Measurements from ENCODE around the gene TSSC4. TPM values are rescaled to one million over a fixed set of nuclear protein-coding genes. Genes with fewer than 3 reads are reported as not detected.

TSSC4 gene
- total RNA-seq, 1 donor from 2014 or later, result 70.0 TPM

GRCh38 chr11:2409611-2410468 lies 9.3 kb downstream of the TSSC4 start:
- Histone ChIP-seq H3K27ac (ENCODE audit: low read depth, low read length) (no peak overlapping the region), H3K4me1 (ENCODE audit: insufficient read depth, low read length) (no peaks in the 10 kb centered on the region), H3K4me3 (ENCODE audit: insufficient read depth, low read depth, low read length) (no peak overlapping the region), H3K4me2 (ENCODE audit: low read length) (no peak overlapping the region), H3K36me3 (ENCODE audit: insufficient read depth, low read length) (no peaks in the 10 kb centered on the region), H4K20me1 (ENCODE audit: insufficient read depth, low read length) (no peaks in the 10 kb centered on the region), H3K9me3 (ENCODE audit: insufficient read depth, low read depth, low read length) (no peaks in the 10 kb centered on the region), H3K9ac (ENCODE audit: low read length) (no peak overlapping the region), H3K27me3 (ENCODE audit: insufficient read depth, low read length) (peaks cover 3% of the 10 kb centered on the region), H3K79me2 (ENCODE audit: insufficient read depth, low read length) (no peaks in the 10 kb centered on the region), H2AFZ (ENCODE audit: low read depth, low read length) (no peak overlapping the region)
- DNase-seq (ENCODE audit: low read depth) (no peak), FAIRE-seq (no peak)
- no peak for TF ChIP-seq EZH2 (IDR thresholded peaks at IDR 0.05; ENCODE audit: insufficient read depth, low read length)
- no peak for TF ChIP-seq CTCF (IDR thresholded peaks at IDR 0.05; ENCODE audit: insufficient read depth, low read depth, low read length)
- Mint-ChIP-seq H3K27me3 (ENCODE audit: low read depth, unreplicated experiment) (peaks cover 6% of the 10 kb centered on the region), H3K9me3 (ENCODE audit: unreplicated experiment) (no peaks in the 10 kb centered on the region), H3K4me3 (ENCODE audit: unreplicated experiment) (no peak overlapping the region), H3K4me1 (ENCODE audit: low read depth, unreplicated experiment) (no peaks in the 10 kb centered on the region), H3K27ac (ENCODE audit: unreplicated experiment) (no peak overlapping the region), H3K36me3 (ENCODE audit: low read depth, unreplicated experiment) (no peaks in the 10 kb centered on the region)

DNA sequence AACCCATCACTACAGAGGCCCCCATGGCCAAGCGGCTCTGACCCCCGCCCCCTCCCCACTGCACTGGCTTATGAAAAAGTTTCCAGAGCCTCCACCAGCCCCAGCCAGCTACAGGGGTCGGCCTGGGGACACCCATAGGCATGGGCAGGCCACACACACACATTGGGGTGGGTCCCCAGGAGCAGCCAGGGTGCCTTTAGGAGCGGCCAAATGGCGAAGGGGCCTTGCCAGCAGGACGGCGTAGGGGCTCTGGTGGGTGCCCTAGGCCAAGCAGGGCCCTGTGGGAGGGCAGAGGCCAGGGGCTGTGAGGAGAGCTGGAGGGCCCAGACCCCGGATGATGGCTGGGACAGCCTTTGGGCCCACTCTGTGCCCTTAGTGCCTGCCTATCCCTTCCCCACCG lies 10.1 kb downstream of the TSSC4 start:
- Histone ChIP-seq H3K27ac (ENCODE audit: low read depth, low read length) (no peak overlapping the region), H2AFZ (ENCODE audit: low read depth, low read length) (no peak overlapping the region), H3K4me2 (ENCODE audit: low read length) (no peak overlapping the region), H3K36me3 (ENCODE audit: insufficient read depth, low read length) (no peaks in the 10 kb centered on the region), H3K9me3 (ENCODE audit: insufficient read depth, low read depth, low read length) (no peaks in the 10 kb centered on the region), H4K20me1 (ENCODE audit: insufficient read depth, low read length) (no peaks in the 10 kb centered on the region), H3K9ac (ENCODE audit: low read length) (no peak overlapping the region), H3K27me3 (ENCODE audit: insufficient read depth, low read length) (peaks cover 3% of the 10 kb centered on the region), H3K4me1 (ENCODE audit: insufficient read depth, low read length) (no peaks in the 10 kb centered on the region), H3K4me3 (ENCODE audit: insufficient read depth, low read depth, low read length) (no peak overlapping the region), H3K79me2 (ENCODE audit: insufficient read depth, low read length) (no peaks in the 10 kb centered on the region)
- Mint-ChIP-seq H3K27ac (ENCODE audit: unreplicated experiment) (no peak overlapping the region), H3K4me1 (ENCODE audit: low read depth, unreplicated experiment) (no peaks in the 10 kb centered on the region), H3K4me3 (ENCODE audit: unreplicated experiment) (no peak overlapping the region), H3K27me3 (ENCODE audit: low read depth, unreplicated experiment) (peaks cover 8% of the 10 kb centered on the region), H3K9me3 (ENCODE audit: unreplicated experiment) (no peaks in the 10 kb centered on the region), H3K36me3 (ENCODE audit: low read depth, unreplicated experiment) (no peaks in the 10 kb centered on the region)
- TF ChIP-seq CTCF (IDR thresholded peaks at IDR 0.05; ENCODE audit: insufficient read depth, low read depth, low read length) (no peak), EZH2 (IDR thresholded peaks at IDR 0.05; ENCODE audit: insufficient read depth, low read length) (no peak)
- no peak for DNase-seq (ENCODE audit: low read depth)
- FAIRE-seq, result no peak
